Fibroblast of villous mesenchyme (primary cell): Measurements from ENCODE around the gene ZNF254. TPM values are rescaled to one million over a fixed set of nuclear protein-coding genes. Genes with fewer than 3 reads are reported as not detected.
"Not testable (repeated sequence)": the region's sequence is repeated elsewhere in the genome, so short reads cannot be mapped to it uniquely, and the experiment has no call there.

Source experiments
- DNase-seq: peaks from one replicate; pipeline ENCODE4 v3.0.0-alpha.2; 2010; ENCODE audit warnings: low read depth
- H3K4me3 ChIP-seq: 2 replicates; pipeline ENCODE4 v1.5.1; 2011; ENCODE audit warnings: low read depth, mild to moderate bottlenecking, low read length
- total RNA-seq: library from RNA; depleted of rRNA; stranded (reverse); fragments of >200 nt; gene quantifications from 2 replicates; pipeline ENCODE4 v1.2.3, GENCODE V29; 2012
- TF ChIP-seq, protein P1 (sequence below): IDR thresholded peaks from 2 replicates; pipeline ENCODE4 v1.5.1; 2012; ENCODE audit warnings: low read depth, mild to moderate bottlenecking, low read length; ENCODE audit not compliant: insufficient read depth

Gene ZNF254
- 15.5 TPM in 2 replicates for total RNA-seq

DNA sequence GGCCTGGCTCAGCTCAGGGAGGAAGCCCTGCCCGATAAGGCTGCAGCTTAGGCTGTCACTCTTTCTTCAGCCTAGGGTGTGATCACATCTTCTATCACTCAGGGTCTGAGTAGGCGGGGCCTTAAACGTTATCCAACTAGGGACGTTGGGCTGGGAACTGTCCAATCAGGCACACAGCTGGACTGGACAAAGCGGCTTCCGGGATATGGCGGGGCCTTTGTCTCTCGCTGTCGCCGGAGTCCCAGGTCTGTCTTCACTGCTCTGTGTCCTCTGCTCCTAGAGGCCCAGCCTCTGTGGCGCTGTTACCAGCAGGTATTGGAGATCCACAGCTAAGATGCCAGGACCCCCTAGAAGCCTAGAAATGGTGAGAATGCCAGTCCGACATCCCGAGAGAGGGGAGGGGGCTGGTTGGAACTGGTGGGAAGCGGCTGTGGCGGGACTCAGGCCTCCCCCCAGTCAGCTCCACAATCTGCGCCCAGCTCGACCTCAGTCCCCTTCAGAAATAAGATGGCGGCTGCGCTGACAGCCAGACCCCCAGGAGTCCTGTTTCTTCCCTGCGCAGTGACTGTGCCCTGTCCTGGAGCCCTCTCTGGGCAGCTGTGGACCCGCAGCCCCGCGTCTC is at the start of gene ZNF254:
Gene ZNF254 (plus strand): TSS at position 214 of the 622 bp plus-strand sequence. CDS start 121 bp downstream, at position 335.
- DNase-seq = peak; percentile 94
- peak within 1 kb of the TSS; percentile 94 for H3K4me3 ChIP-seq
- TF ChIP-seq, protein P1, sequence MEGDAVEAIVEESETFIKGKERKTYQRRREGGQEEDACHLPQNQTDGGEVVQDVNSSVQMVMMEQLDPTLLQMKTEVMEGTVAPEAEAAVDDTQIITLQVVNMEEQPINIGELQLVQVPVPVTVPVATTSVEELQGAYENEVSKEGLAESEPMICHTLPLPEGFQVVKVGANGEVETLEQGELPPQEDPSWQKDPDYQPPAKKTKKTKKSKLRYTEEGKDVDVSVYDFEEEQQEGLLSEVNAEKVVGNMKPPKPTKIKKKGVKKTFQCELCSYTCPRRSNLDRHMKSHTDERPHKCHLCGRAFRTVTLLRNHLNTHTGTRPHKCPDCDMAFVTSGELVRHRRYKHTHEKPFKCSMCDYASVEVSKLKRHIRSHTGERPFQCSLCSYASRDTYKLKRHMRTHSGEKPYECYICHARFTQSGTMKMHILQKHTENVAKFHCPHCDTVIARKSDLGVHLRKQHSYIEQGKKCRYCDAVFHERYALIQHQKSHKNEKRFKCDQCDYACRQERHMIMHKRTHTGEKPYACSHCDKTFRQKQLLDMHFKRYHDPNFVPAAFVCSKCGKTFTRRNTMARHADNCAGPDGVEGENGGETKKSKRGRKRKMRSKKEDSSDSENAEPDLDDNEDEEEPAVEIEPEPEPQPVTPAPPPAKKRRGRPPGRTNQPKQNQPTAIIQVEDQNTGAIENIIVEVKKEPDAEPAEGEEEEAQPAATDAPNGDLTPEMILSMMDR = peak; percentile 10

DNA sequence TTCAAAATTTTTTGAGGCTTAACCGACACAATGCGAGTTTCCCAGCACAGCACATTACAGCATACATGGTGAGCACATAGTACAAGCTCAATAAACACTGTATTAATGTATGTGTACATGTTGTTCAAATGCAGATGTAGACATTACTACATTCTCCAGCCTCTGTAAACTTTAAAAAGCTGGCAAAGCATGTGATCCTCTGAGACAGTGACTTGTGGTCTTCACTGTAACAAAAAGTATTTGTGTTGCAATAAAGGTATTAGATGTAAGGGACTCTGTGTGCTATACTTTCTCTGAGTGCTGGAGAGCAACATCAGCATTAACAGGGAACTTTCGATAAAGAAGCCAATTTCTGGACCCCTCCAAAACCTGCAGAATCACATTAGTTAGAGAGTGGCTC is 46.4 kb upstream of the ZNF254 start:
- H3K4me3 ChIP-seq = no peak overlapping the region
- DNase-seq = peak; percentile 62
- TF ChIP-seq, protein P1 = no peak

DNA sequence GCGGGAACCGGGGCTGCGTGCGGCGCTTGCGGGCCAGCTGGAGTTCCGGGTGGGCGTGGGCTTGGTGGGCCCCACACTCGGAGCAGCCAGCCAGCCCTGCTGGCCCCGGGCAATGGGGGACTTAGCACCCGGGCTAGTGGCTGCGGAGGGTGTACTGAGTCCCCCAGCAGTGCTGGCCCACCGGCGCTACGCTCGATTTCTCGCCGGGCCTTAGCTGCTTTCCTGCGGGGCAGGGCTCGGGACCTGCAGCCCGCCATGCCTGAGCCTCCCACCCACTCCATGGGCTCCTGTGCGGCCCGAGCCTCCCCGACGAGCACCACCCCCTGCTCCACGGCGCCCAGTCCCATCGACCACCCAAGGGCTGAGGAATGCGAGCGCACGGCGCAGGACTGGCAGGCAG is 45.7 kb upstream of the ZNF254 start:
- not testable (repeated sequence) for H3K4me3 ChIP-seq, DNase-seq

DNA sequence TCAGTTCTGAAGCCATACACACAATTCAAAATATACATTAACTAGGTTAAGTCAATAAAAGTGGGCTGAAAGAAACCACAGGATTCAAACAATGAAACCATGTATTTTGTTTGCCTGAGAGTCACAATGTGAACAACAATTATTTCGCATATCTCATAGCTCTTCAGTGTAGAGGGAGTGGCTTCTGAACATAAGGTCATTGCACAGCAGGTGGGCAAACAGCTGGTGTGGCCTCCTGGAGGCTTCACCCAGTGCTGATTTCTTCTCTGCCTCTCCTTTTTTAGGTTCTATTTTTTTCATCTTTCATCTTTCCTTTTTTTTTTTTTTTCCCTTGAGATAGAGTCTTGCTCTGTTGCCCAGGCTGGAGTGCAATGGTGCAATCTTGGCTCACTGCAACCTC is 40.4 kb upstream of the ZNF254 start:
- H3K4me3 ChIP-seq = no peak overlapping the region
- DNase-seq = no peak
- TF ChIP-seq, protein P1 = no peak

DNA sequence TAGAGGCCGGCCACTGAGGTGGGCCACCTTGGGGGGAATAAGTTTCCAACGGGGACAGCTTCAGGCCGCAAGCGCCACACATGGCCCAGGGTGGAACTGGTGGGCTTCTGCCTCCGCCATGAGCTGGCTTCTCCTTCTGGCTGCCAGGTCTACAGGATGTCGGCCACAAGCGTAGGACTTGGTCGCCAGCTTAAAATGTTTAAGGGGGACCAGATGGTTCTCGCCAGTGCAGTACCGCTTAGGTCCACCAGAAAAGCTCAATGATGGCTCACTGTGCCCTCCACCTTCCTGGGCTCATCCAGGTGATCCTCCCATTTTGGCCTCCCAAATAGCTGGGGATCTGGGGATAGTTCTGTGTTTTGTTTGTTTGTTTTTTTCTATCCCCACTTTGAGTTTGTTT is 38.7 kb upstream of the ZNF254 start:
- TF ChIP-seq, protein P1 = no peak
- DNase-seq = no peak
- no peak overlapping the region for H3K4me3 ChIP-seq

DNA sequence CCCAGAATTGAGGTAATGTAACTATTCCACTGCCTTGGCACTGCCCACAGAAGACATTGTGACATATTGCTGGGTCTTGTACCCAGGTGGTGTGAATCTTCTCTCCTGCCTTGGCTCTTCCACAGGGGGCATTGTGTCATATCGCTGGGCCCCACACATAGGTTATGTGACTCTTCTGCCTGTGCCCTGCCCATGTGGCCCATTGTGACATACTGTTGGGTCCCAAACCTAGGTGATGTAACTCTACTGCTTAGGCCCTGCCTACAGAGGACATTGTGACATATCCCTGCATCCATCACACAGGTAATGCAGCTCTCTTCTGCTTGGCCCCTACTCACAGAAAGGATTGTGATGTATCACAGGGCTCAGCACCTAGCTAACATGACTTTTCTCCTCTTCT is 37.5 kb upstream of the ZNF254 start:
- DNase-seq = no peak
- TF ChIP-seq, protein P1 = no peak
- H3K4me3 ChIP-seq = no peak overlapping the region

DNA sequence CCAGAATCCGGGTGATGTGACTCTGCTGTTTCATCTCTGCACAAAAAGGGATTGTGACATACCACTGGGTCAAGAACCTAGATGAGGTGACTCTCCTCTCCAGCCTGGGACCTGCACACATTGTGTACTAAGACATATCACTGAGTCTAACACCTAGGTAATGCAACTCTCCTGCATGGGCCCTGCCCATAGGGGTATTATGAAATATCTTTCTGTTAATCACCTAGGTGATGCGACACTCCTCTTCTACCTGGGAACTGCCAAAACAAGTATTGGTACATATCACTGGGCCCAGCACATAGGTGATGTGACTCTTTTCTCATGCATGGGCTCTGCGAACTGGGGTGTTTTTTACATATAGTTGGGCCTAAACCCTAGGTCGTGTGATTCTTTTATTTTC is 35.5 kb upstream of the ZNF254 start:
- TF ChIP-seq, protein P1 = no peak
- H3K4me3 ChIP-seq = no peak overlapping the region
- DNase-seq = no peak
